Astrocyte (in vitro differentiated cells and primary cell): ENCODE results near the gene BRD4.

ENCODE experiments used
- EZH2 ChIP-seq: IDR thresholded peaks from 2 replicates; pipeline ENCODE4 v1.6.1; 2012; ENCODE audit warnings: mild to moderate bottlenecking, low read length, inconsistent platforms; ENCODE audit not compliant: insufficient read depth
- TF ChIP-seq, protein P1 (sequence below): IDR thresholded peaks from 2 replicates; pipeline ENCODE4 v1.5.1; 2011; ENCODE audit warnings: low read depth, mild to moderate bottlenecking, inconsistent platforms, low read length, moderate library complexity; ENCODE audit not compliant: insufficient read depth

DNA sequence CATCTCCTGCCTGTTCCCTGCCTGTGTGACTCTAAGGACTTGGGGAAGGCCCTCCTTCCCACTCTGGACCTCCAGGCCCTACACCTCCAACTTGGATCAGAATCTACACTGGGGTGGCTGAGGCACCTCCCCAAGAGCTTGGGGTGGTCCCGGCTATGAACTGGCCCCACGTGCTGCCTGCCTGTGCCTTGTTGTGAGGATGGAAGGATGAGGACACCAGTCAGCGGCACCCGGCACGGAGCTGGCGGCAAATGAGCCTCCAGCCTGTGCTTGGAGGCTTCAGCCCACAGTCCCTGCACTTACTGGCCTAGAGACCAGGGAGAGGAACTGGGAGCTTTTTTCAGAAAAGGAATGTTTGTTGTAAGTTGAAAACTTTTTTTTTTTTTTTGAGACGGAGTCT is 38.8 kb upstream of the BRD4 start:
- no peak for TF ChIP-seq EZH2
- TF ChIP-seq, protein P1, sequence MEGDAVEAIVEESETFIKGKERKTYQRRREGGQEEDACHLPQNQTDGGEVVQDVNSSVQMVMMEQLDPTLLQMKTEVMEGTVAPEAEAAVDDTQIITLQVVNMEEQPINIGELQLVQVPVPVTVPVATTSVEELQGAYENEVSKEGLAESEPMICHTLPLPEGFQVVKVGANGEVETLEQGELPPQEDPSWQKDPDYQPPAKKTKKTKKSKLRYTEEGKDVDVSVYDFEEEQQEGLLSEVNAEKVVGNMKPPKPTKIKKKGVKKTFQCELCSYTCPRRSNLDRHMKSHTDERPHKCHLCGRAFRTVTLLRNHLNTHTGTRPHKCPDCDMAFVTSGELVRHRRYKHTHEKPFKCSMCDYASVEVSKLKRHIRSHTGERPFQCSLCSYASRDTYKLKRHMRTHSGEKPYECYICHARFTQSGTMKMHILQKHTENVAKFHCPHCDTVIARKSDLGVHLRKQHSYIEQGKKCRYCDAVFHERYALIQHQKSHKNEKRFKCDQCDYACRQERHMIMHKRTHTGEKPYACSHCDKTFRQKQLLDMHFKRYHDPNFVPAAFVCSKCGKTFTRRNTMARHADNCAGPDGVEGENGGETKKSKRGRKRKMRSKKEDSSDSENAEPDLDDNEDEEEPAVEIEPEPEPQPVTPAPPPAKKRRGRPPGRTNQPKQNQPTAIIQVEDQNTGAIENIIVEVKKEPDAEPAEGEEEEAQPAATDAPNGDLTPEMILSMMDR = no peak
